K562 (cell line): Measurements from ENCODE around the gene SCARB2. TPM values are rescaled to one million over a fixed set of nuclear protein-coding genes. Genes with fewer than 3 reads are reported as not detected.

ENCODE experiments used
- CREBBP ChIP-seq: IDR thresholded peaks from one replicate; pipeline ENCODE4 v1.6.1; 2012; ENCODE audit warnings: low read depth, mild to moderate bottlenecking, control low read depth, inconsistent platforms, low read length
- DDX20 ChIP-seq: fragments of 450-650 bp; IDR thresholded peaks from 2 replicates; pipeline ENCODE4 v1.6.1; 2016; ENCODE audit warnings: missing genetic modification characterization, low read depth, mild to moderate bottlenecking, missing compliant biosample characterization, moderate library complexity
- DNMT1 ChIP-seq: fragments of 450-650 bp; IDR thresholded peaks from 2 replicates; pipeline ENCODE4 v1.6.1; 2016; ENCODE audit warnings: antibody characterized with exemption, mild to moderate bottlenecking
- GTF2E2 ChIP-seq: fragments of 200-800 bp; sonication (Bioruptor generic); IDR thresholded peaks from 2 replicates; pipeline ENCODE4 v1.6.1; 2016; ENCODE audit warnings: missing genetic modification characterization, missing compliant biosample characterization
- HEY1 ChIP-seq: fragments of 250-450 bp; sonication (Bioruptor Pico); IDR thresholded peaks from 2 replicates; pipeline ENCODE4 v1.5.0; 2020; ENCODE audit warnings: mild to moderate bottlenecking, moderate library complexity, borderline replicate concordance
- MED1 ChIP-seq: sonication (generic); formaldehyde crosslinking; IDR thresholded peaks from 2 replicates; pipeline ENCODE4 v1.8.1; 2023; ENCODE audit warnings: missing genetic modification reagents, borderline replicate concordance
- MEIS2 ChIP-seq: fragments of 450-650 bp; IDR thresholded peaks from 2 replicates; pipeline ENCODE4 v1.6.1; 2014; ENCODE audit warnings: mild to moderate bottlenecking; ENCODE audit not compliant: partially characterized antibody
- NFRKB ChIP-seq: fragments of 450-650 bp; IDR thresholded peaks from 2 replicates; pipeline ENCODE4 v1.6.1; 2016; ENCODE audit warnings: low read depth
- NR3C1 ChIP-seq: sonication (generic); formaldehyde crosslinking; IDR thresholded peaks from 2 replicates; pipeline ENCODE4 v1.8.1; 2022; ENCODE audit warnings: missing genetic modification reagents
- PCBP1 ChIP-seq: fragments of 200-400 bp; formaldehyde crosslinking; IDR thresholded peaks from 2 replicates; pipeline ENCODE4 v1.6.1; 2018; ENCODE audit warnings: mild to moderate bottlenecking, low read depth, low read length; ENCODE audit not compliant: poor library complexity, severe bottlenecking
- POU5F1 ChIP-seq: fragments of 150-350 bp; IDR thresholded peaks from 2 replicates; pipeline ENCODE4 v1.6.1; 2014; ENCODE audit warnings: borderline replicate concordance, low read length, low read depth, mild to moderate bottlenecking; ENCODE audit not compliant: partially characterized antibody
- PTRF ChIP-seq: fragments of 450-650 bp; IDR thresholded peaks from 2 replicates; pipeline ENCODE4 v1.6.1; 2016; ENCODE audit warnings: mild to moderate bottlenecking, missing genetic modification characterization, missing compliant biosample characterization
- PURB ChIP-seq: sonication (generic); formaldehyde crosslinking; IDR thresholded peaks from 2 replicates; pipeline ENCODE4 v1.9.0; 2021; ENCODE audit warnings: low read depth, mild to moderate bottlenecking, missing genetic modification reagents
- SMAD4 ChIP-seq: fragments of 250-450 bp; sonication (Bioruptor Pico); conservative IDR thresholded peaks from 2 replicates; pipeline ENCODE4 v1.8.0; 2021; ENCODE audit warnings: inconsistent platforms, mild to moderate bottlenecking, moderate library complexity
- SMC3 ChIP-seq: conservative IDR thresholded peaks from 2 replicates; pipeline ENCODE4 v1.6.1; 2011; ENCODE audit warnings: low read depth, low read length, improper control_type of control experiment; ENCODE audit not compliant: insufficient read depth
- SNIP1 ChIP-seq: fragments of 450-650 bp; IDR thresholded peaks from 2 replicates; pipeline ENCODE4 v1.7.1; 2017; ENCODE audit warnings: low read depth, mild to moderate bottlenecking
- SRSF7 ChIP-seq: fragments of 200-400 bp; formaldehyde crosslinking; optimal IDR thresholded peaks from 2 replicates; pipeline ENCODE3; 2017; ENCODE audit warnings: mild to moderate bottlenecking, low read depth, low read length
- STAT5B ChIP-seq: fragments of 250-450 bp; sonication (Bioruptor Pico); IDR thresholded peaks from 2 replicates; pipeline ENCODE4 v1.8.0; 2021; ENCODE audit warnings: mild to moderate bottlenecking, inconsistent platforms
- ZNF12 ChIP-seq: sonication (generic); formaldehyde crosslinking; IDR thresholded peaks from 2 replicates; pipeline ENCODE4 v1.4.0; 2020; ENCODE audit warnings: mild to moderate bottlenecking, missing genetic modification reagents
- ZNF184 ChIP-seq: sonication (generic); formaldehyde crosslinking; IDR thresholded peaks from 2 replicates; pipeline ENCODE4 v1.5.0; 2020; ENCODE audit warnings: missing genetic modification reagents
- ZNF561 ChIP-seq: fragments of 450-650 bp; formaldehyde crosslinking; conservative IDR thresholded peaks from 2 replicates; pipeline ENCODE4 v1.4.0; 2020; ENCODE audit warnings: mild to moderate bottlenecking, moderate library complexity
- ZNF589 ChIP-seq: fragments of 200-800 bp; sonication (Bioruptor generic); IDR thresholded peaks from 2 replicates; pipeline ENCODE4 v1.6.1; 2016; ENCODE audit warnings: low read depth, missing genetic modification characterization, missing compliant biosample characterization
- ZNF778 ChIP-seq: fragments of 450-650 bp; formaldehyde crosslinking; IDR thresholded peaks from 2 replicates; pipeline ENCODE4 v1.4.0; 2020; ENCODE audit warnings: mild to moderate bottlenecking, moderate library complexity
- polyA plus RNA-seq, 8 experiments: library from polyadenylated mRNA; depleted of rRNA in 4 of 8; stranded (reverse) in 5 of 8; unstranded in 3 of 8; fragments of >200 nt; fragmentation: Nextera tagmentation in 2 of 8; fragmentation: Illumina TruSeq in 1 of 8; extraction: Ambion mirVana in 2 of 8; extraction: Trizol in 1 of 8; gene quantifications; 2 replicates each; pipeline versions ENCODE4 v1.2.1 to v1.2.3, GENCODE V29; 2011 to 2014; ENCODE audit warnings: inconsistent platforms in 1 of 8, missing spikeins in 1 of 8
- total RNA-seq, 7 experiments: library from RNA; depleted of rRNA in 6 of 7; stranded (reverse); fragments of >200 nt in 6 of 7; fragmentation: Illumina TruSeq in 2 of 7; extraction: Trizol in 2 of 7; gene quantifications; 2 replicates each; pipeline versions ENCODE4 v1.2.1 to v1.2.3, GENCODE V29; 2011 to 2021; ENCODE audit warnings: low replicate concordance in 1 of 7
- TF ChIP-seq, protein P1 (sequence below): fragments of 250-450 bp; sonication (Bioruptor Pico); IDR thresholded peaks from 2 replicates; pipeline ENCODE4 v1.4.0; 2020
- TF ChIP-seq, protein P2 (sequence below): sonication (generic); formaldehyde crosslinking; IDR thresholded peaks from 2 replicates; pipeline ENCODE4 v1.8.0; 2022; ENCODE audit warnings: mild to moderate bottlenecking, missing genetic modification reagents

SCARB2 gene
- total and polyA plus RNA-seq, 9 of the 15 experiments (the other 6 are each of a cell fraction or from before 2014, with no cell fraction given): 6.1 to 25.8 (median 17.8) TPM

DNA sequence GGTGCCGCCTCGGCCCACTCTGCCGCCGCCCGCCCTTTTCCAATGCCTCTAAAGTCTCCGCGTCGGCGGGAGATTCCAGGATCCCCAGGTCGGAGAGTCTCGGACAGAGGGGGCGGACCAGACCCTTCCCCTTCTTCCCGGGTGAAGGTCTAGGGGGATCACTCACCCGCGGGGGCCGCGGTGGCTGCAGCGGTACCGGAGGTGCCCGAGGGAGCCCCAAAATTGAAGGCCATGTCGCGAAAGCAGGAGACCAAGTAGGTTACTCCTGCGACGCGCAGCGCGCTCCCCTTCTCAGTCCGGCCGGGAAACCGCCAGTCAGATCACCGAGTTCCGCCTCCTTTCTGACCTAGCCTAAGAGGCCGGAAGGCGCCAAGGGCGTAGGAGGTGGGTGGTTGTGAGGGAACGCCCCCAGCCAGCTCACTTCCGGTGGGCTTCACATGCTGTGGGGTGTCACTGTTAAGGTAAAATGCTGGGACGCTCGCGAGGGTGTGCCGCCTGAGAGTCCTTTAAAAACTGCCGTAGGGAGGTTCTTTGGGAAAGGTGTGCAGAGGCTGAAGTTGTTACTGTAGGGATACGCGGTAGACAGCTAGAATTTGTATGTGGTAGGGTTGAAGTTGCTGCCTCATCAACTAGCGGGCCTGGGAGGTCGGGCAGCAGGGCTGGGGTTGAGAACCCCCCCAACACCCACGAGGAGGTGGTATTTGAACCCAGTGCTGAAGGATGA, 65.3 kb downstream of the SCARB2 start, which contains the start of gene NUP54 (continued):
- TF ChIP-seq ZNF12 (CRISPR knock-in tag) (0 out of 2 replicates have a peak, but pooled peaks have one; percentile 12), DDX20 (tag) (no peak), MEIS2 (no peak), NR3C1 (CRISPR knock-in tag) (no peak), ZNF561 (no peak), SMC3 (0 out of 2 replicates have a peak, but pooled peaks have one; percentile 10), PURB (CRISPR knock-in tag) (no peak), SNIP1 (no peak), STAT5B (CRISPR knock-in tag) (no peak), ZNF184 (no peak), CREBBP (no peak), PTRF (no peak), SRSF7 (no peak), NFRKB (0 out of 2 replicates have a peak, but pooled peaks have one; percentile 71), HEY1 (CRISPR knock-in tag) (no peak), MED1 (CRISPR knock-in tag) (no peak), PCBP1 (no peak), SMAD4 (CRISPR knock-in tag) (peak; percentile 81), DNMT1 (no peak), POU5F1 (no peak), GTF2E2 (tag) (peak; percentile 91), ZNF778 (no peak), ZNF589 (CRISPR knock-in tag) (no peak)
- TF ChIP-seq, protein P1, sequence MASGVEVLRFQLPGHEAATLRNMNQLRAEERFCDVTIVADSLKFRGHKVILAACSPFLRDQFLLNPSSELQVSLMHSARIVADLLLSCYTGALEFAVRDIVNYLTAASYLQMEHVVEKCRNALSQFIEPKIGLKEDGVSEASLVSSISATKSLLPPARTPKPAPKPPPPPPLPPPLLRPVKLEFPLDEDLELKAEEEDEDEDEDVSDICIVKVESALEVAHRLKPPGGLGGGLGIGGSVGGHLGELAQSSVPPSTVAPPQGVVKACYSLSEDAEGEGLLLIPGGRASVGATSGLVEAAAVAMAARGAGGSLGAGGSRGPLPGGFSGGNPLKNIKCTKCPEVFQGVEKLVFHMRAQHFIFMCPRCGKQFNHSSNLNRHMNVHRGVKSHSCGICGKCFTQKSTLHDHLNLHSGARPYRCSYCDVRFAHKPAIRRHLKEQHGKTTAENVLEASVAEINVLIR (CRISPR knock-in tag): peak; percentile 74
- TF ChIP-seq, protein P2, sequence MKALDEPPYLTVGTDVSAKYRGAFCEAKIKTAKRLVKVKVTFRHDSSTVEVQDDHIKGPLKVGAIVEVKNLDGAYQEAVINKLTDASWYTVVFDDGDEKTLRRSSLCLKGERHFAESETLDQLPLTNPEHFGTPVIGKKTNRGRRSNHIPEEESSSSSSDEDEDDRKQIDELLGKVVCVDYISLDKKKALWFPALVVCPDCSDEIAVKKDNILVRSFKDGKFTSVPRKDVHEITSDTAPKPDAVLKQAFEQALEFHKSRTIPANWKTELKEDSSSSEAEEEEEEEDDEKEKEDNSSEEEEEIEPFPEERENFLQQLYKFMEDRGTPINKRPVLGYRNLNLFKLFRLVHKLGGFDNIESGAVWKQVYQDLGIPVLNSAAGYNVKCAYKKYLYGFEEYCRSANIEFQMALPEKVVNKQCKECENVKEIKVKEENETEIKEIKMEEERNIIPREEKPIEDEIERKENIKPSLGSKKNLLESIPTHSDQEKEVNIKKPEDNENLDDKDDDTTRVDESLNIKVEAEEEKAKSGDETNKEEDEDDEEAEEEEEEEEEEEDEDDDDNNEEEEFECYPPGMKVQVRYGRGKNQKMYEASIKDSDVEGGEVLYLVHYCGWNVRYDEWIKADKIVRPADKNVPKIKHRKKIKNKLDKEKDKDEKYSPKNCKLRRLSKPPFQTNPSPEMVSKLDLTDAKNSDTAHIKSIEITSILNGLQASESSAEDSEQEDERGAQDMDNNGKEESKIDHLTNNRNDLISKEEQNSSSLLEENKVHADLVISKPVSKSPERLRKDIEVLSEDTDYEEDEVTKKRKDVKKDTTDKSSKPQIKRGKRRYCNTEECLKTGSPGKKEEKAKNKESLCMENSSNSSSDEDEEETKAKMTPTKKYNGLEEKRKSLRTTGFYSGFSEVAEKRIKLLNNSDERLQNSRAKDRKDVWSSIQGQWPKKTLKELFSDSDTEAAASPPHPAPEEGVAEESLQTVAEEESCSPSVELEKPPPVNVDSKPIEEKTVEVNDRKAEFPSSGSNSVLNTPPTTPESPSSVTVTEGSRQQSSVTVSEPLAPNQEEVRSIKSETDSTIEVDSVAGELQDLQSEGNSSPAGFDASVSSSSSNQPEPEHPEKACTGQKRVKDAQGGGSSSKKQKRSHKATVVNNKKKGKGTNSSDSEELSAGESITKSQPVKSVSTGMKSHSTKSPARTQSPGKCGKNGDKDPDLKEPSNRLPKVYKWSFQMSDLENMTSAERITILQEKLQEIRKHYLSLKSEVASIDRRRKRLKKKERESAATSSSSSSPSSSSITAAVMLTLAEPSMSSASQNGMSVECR: peak; percentile 95
